Thoracic aorta (tissue), 2 donors: Measurements from ENCODE around the gene JUN. TPM values are rescaled to one million over a fixed set of nuclear protein-coding genes. Genes with fewer than 3 reads are reported as not detected.

Source experiments
- ATAC-seq: fragments of 150-250 bp; one replicate; pipeline ENCODE4 v1.8.0; 2017; ENCODE audit warnings: low read depth; ENCODE audit not compliant: insufficient number of reproducible peaks, low FRiP score
- DNase-seq: peaks from one replicate; pipeline ENCODE4 v3.0.0-alpha.2; 2020; ENCODE audit warnings: low spot score
- H3K27ac ChIP-seq, 2 donors: fragments of 200-600 bp; sonication (generic); 1 replicate in 1 of 2; 2 replicates in 1 of 2; pipeline ENCODE4 v1.5.1; 2016; ENCODE audit warnings: mild to moderate bottlenecking in 2 of 2, moderate library complexity in 2 of 2
- H3K27me3 ChIP-seq: fragments of 200-600 bp; sonication (generic); replicated peaks from 2 replicates; pipeline ENCODE4 v1.6.0; 2016; ENCODE audit warnings: mild to moderate bottlenecking; ENCODE audit not compliant: insufficient read depth
- H3K36me3 ChIP-seq: fragments of 200-600 bp; sonication (generic); one replicate; pipeline ENCODE4 v1.5.1; 2016
- H3K4me1 ChIP-seq, 2 donors: fragments of 200-600 bp; sonication (generic); 1 replicate in 1 of 2; 2 replicates in 1 of 2; pipeline versions ENCODE4 v1.5.1 to v1.6.0; 2016; ENCODE audit warnings: low read depth in 2 of 2, mild to moderate bottlenecking in 1 of 2; ENCODE audit not compliant: control insufficient read depth in 1 of 2
- H3K4me3 ChIP-seq: fragments of 200-600 bp; sonication (generic); 2 replicates; pipeline ENCODE4 v1.5.1; 2016; ENCODE audit warnings: mild to moderate bottlenecking
- H3K9me3 ChIP-seq: fragments of 200-600 bp; sonication (generic); 2 replicates; pipeline ENCODE4 v1.5.1; 2016
- CTCF ChIP-seq: fragments of 200-600 bp; sonication (generic); IDR thresholded peaks from one replicate; pipeline ENCODE4 v1.5.1; 2019; ENCODE audit warnings: antibody characterized with exemption
- total RNA-seq, 2 donors: library from RNA; depleted of rRNA; stranded (reverse); fragments of >200 nt; gene quantifications; one replicate each; pipeline versions ENCODE4 v1.1.0 to v1.2.3, GENCODE V29; 2016

Gene JUN
- total RNA-seq, 2 donors from 2014 or later, result 132 to 396 TPM

DNA sequence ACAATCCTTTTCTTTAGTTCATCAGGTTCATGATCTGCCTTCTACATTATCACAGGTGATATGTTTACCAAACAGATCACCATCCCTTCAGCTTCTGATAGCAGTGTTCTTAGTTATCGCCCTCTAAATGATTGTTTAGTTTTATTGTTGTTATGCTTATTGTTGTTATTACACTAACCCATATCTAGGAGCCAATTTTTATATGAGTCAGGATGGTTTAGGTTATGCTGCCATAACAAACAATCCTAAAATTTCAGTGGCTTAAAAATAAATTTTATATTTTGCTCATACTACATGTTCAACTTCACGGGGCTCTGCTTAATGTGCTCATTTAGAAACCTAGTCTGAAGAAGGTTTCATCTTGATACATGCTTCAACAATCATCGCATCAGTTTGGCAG, 4.4 kb upstream of the JUN start:
- H3K27me3 ChIP-seq, result no peaks in the 10 kb centered on the region
- ATAC-seq (no peak), DNase-seq (no peak)
- no peak overlapping the region for H3K27ac ChIP-seq
- no peaks in the 10 kb centered on the region for H3K36me3 ChIP-seq
- H3K9me3 ChIP-seq, result no peaks in the 10 kb centered on the region
- TF ChIP-seq CTCF, result no peak
- peaks cover 0 to 9% of the 10 kb centered on the region in 2 donors for H3K4me1 ChIP-seq
- H3K4me3 ChIP-seq, result no peak overlapping the region

DNA sequence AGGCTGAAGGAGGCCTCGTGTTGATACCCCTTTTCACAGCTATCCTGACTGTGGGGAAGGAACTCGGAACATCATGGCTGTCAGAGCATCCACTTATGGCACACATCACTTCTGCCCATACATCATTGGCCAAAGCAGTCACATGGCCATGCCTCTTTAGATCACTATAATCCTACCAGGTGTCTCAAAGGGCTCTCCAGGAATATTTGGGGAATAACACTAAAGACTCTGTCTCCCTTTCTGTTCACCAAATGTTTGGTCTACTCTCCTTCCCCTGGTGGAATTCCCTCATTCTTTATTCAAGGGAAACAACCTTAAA, 3.0 kb upstream of the JUN start:
- DNase-seq (no peak), ATAC-seq (no peak)
- TF ChIP-seq CTCF, result no peak
- peaks cover 4% of the 10 kb centered on the region for H3K36me3 ChIP-seq
- peak overlapping the region in 1 of 2 donors; percentile 97 for H3K27ac ChIP-seq
- H3K27me3 ChIP-seq, result no peaks in the 10 kb centered on the region
- H3K9me3 ChIP-seq, result no peaks in the 10 kb centered on the region
- peaks cover 0 to 9% of the 10 kb centered on the region in 2 donors for H3K4me1 ChIP-seq
- no peak overlapping the region for H3K4me3 ChIP-seq

GRCh38 chr1:58786184-58786926, 2.5 kb upstream of the JUN start:
- H3K27ac ChIP-seq, result peak overlapping the region; percentile 97 to 99
- no peak for DNase-seq
- no peak for TF ChIP-seq CTCF
- no peaks in the 10 kb centered on the region for H3K27me3 ChIP-seq
- no peaks in the 10 kb centered on the region for H3K9me3 ChIP-seq
- peaks cover 4% of the 10 kb centered on the region for H3K36me3 ChIP-seq
- no peak for ATAC-seq
- H3K4me3 ChIP-seq, result no peak overlapping the region
- peaks cover 0 to 9% of the 10 kb centered on the region in 2 donors for H3K4me1 ChIP-seq

DNA sequence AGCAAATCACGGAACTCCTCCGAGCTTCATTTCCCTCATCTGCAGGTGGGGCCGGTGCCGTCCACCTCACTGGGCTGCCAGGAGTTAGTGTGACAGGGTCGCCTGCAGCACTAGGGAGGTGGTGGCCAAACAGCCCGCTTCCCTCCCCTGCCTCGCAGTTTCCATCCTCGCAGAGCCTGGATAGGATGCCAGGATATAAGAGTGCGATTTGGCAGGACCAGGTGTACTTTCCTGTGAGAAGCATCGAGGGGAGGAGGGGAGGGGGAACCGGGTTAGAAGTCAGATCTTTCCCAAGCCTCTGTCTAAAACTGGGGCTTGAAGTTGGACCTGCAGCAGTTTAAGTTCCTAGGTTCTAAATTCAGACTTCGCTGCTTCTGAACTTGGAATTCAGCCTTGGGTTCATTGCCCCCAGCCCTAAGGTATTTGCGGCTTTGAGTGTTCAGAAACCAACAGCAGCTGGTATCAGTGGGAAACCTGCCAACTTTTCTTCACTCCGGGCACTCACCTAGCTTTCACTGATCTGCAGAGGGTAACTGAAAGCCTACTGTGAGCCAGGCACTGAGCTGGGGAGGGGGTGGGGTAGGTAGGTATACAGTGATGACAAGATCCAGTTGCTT, 1.7 kb upstream of the JUN start:
- Histone ChIP-seq H3K36me3 (peaks cover 4% of the 10 kb centered on the region), H3K27me3 (no peaks in the 10 kb centered on the region), H3K4me1 (peaks cover 3 to 9% of the 10 kb centered on the region in 2 donors), H3K27ac (peak overlapping the region; percentile 97 to 99), H3K4me3 (peak overlapping the region; percentile 83), H3K9me3 (no peaks in the 10 kb centered on the region)
- DNase-seq (peak; percentile 9), ATAC-seq (no peak)
- no peak for TF ChIP-seq CTCF

GRCh38 chr1:58784758-58785441, 1.1 kb upstream of the JUN start:
- ATAC-seq, result peak; percentile 27

More at GRCh38 chr1:58784758-58785441, 1.1 kb upstream of the JUN start:
- Histone ChIP-seq H3K27ac (peak overlapping the region; percentile 97 to 99), H3K36me3 (peaks cover 4% of the 10 kb centered on the region), H3K4me1 (peaks cover 5 to 9% of the 10 kb centered on the region in 2 donors), H3K4me3 (peak overlapping the region; percentile 83), H3K9me3 (no peaks in the 10 kb centered on the region), H3K27me3 (no peaks in the 10 kb centered on the region)
- TF ChIP-seq CTCF, result peak; percentile 42
- peak; percentile 84 for DNase-seq
